Measurements from ENCODE around the gene LMAN2.
A peak's percentile ranks its signal among the peaks of the same experiment; 100 is the strongest.

Gene LMAN2

GRCh38 chr5:177351392-177352329 lies at the start of gene LMAN2 (continued):
- TF ChIP-seq ZNF335 (tag by site-specific recombination; conservative IDR thresholded peaks at IDR 0.05) (peak; percentile 100), ZNF138 (tag by site-specific recombination; IDR thresholded peaks at IDR 0.05; ENCODE audit: borderline replicate concordance) (no peak), ZNF366 (tag by site-specific recombination; conservative IDR thresholded peaks at IDR 0.05) (no peak), ZNF394 (tag by site-specific recombination; IDR thresholded peaks at IDR 0.05; ENCODE audit: borderline replicate concordance) (peak; percentile 74; the same call in 1 of the 2 replicates), ZNF324 (tag by site-specific recombination; IDR thresholded peaks at IDR 0.05) (peak; percentile 70; the same call in 1 of the 2 replicates), ZNF692 (tag by site-specific recombination; IDR thresholded peaks at IDR 0.05) (peak; percentile 85), OSR2 (tag by site-specific recombination; IDR thresholded peaks at IDR 0.05) (no peak; the same call in 1 of the 2 replicates), ZNF404 (tag by site-specific recombination; IDR thresholded peaks at IDR 0.05) (no peak), ZBTB21 (tag by site-specific recombination; IDR thresholded peaks at IDR 0.05) (no peak), ZXDB (tag by site-specific recombination; IDR thresholded peaks at IDR 0.05) (peak; percentile 98), ZNF221 (tag by site-specific recombination; IDR thresholded peaks at IDR 0.05; ENCODE audit: borderline replicate concordance) (no peak), MEIS1 (CRISPR knock-in tag; IDR thresholded peaks at IDR 0.05; ENCODE audit: borderline replicate concordance) (no peak), ZNF747 (tag by site-specific recombination; IDR thresholded peaks at IDR 0.05) (no peak), ZSCAN5A (tag by site-specific recombination; IDR thresholded peaks at IDR 0.05) (0 out of 2 replicates have a peak, but pooled peaks have one; percentile 38), REST (tag by site-specific recombination; IDR thresholded peaks at IDR 0.05) (peak; percentile 52; the same call in 1 of the 2 replicates), ZSCAN4 (tag by site-specific recombination; IDR thresholded peaks at IDR 0.05) (peak; percentile 56), ZNF639 (tag by site-specific recombination; IDR thresholded peaks at IDR 0.05) (peak; percentile 81; the same call in 1 of the 2 replicates), ELK4 (IDR thresholded peaks at IDR 0.05; ENCODE audit: borderline replicate concordance, low read depth, low read length) (no peak; the same call in 1 of the 2 replicates), ZNF677 (tag by site-specific recombination; IDR thresholded peaks at IDR 0.05) (no peak), ZNF670 (tag by site-specific recombination; IDR thresholded peaks at IDR 0.05; ENCODE audit: low read depth) (no peak), KLF7 (tag by site-specific recombination; IDR thresholded peaks at IDR 0.05; ENCODE audit: borderline replicate concordance) (peak; percentile 86), ZBTB49 (tag by site-specific recombination; IDR thresholded peaks at IDR 0.05; ENCODE audit: low read depth) (no peak), KLF9 (tag by site-specific recombination; IDR thresholded peaks at IDR 0.05; ENCODE audit: low read depth) (no peak; the same call in 1 of the 2 replicates)
